ENCODE measurements around the gene KCNQ4. TPM values are rescaled to one million over a fixed set of nuclear protein-coding genes. Genes with fewer than 3 reads are reported as not detected.

Gene KCNQ4
- total and polyA plus RNA-seq, 2 of the 13 experiments (the other 11 are each of a cell fraction or from before 2014, with no cell fraction given), result 0.02 to 0.09 TPM

GRCh38 chr1:40796939-40797667 lies 13.5 kb downstream of the KCNQ4 start:
- Histone ChIP-seq H2AFZ (ENCODE audit: low read length) (no peak overlapping the region), H4K20me1 (ENCODE audit: insufficient read depth, low read length) (no peaks in the 10 kb centered on the region), H3K4me1 (ENCODE audit: insufficient read depth, low read length) (peaks cover 41% of the 10 kb centered on the region), H3K9me3 (ENCODE audit: low read length) (no peaks in the 10 kb centered on the region), H3K27ac (ENCODE audit: extremely low read length, insufficient read depth, low read length) (no peak overlapping the region), H3K27me3 (ENCODE audit: control insufficient read depth in 1 of 2, insufficient read depth in 2 of 2, low read length in 2 of 2) (peaks cover 0 to 44% of the 10 kb centered on the region in 2 experiments; a peak in 4 of 5 replicates), H3K4me2 (ENCODE audit: low read depth, low read length) (peak overlapping the region; percentile 29; the same call in 1 of the 2 replicates), H3K4me3 (replicated peaks in 1 of 3; ENCODE audit: insufficient read depth in 1 of 3, low read depth in 2 of 3, low read length in 3 of 3) (peak overlapping the region in 1 of 3 experiments; percentile 30; a peak in 1 of 6 replicates), H3K36me3 (replicated peaks in 1 of 2; ENCODE audit: control insufficient read depth in 1 of 2, insufficient read depth in 2 of 2, low read length in 2 of 2) (no peaks in the 10 kb centered on the region), H3K9ac (ENCODE audit: insufficient read depth, low read depth, low read length) (no peak overlapping the region), H3K79me2 (ENCODE audit: insufficient read depth, low read length) (no peaks in the 10 kb centered on the region)
- in situ Hi-C loops (cut with HindIII; ENCODE audit: extremely low pct_ligation_motif_present, low pct_unique_long_range_greater_than_20kb) (no loop called here), intact Hi-C loops (cut with micrococcal nuclease; ENCODE audit: unreplicated experiment) (loop anchor here (10.0 kb wide), 1 partner anchor 48 kb away; no protein-coding TSS in a partner anchor)
- DNase-seq (ENCODE audit: low spot score) (no peak), FAIRE-seq (no peak), ATAC-seq (no peak)
- 49% methylated on average over 9 of the region's 9 CpGs for WGBS (ENCODE audit: low lambda C conversion rate)
- no peak for TF ChIP-seq GABPA (IDR thresholded peaks at IDR 0.05; ENCODE audit: low read depth, low read length)
- TF ChIP-seq GABPA (CRISPR knock-in tag; IDR thresholded peaks at IDR 0.05; ENCODE audit: low read depth), result 0 out of 2 replicates have a peak, but pooled peaks have one; percentile 22
- TF ChIP-seq NR2F1 (CRISPR knock-in tag; IDR thresholded peaks at IDR 0.05), result no peak
- CTCF ChIA-PET (ENCODE audit: low intra/inter-chr PET ratio, low total read pairs), result no interaction called here
- POLR2A ChIA-PET, result no interaction called here
- BruUV-seq (replicated peaks), result no TSS peak

GRCh38 chr1:40797668-40798010 lies 14.1 kb downstream of the KCNQ4 start:
- WGBS (ENCODE audit: low lambda C conversion rate), result 10% methylated on average over 3 of the region's 3 CpGs
- no peaks in the 10 kb centered on the region for H3K36me3 ChIP-seq (replicated peaks in 1 of 2; ENCODE audit: control insufficient read depth in 1 of 2, insufficient read depth in 2 of 2, low read length in 2 of 2)
- no peaks in the 10 kb centered on the region for H3K9me3 ChIP-seq (ENCODE audit: low read length)
- in situ Hi-C loops (cut with HindIII; ENCODE audit: extremely low pct_ligation_motif_present, low pct_unique_long_range_greater_than_20kb), result no loop called here
- peaks cover 42% of the 10 kb centered on the region for H3K4me1 ChIP-seq (ENCODE audit: insufficient read depth, low read length)
- CTCF ChIA-PET (ENCODE audit: low intra/inter-chr PET ratio, low total read pairs), result no interaction called here
- DNase-seq (ENCODE audit: low spot score), result no peak
- ATAC-seq, result peak; percentile 36; the same call in 2 of the 3 replicates
- H3K4me2 ChIP-seq (ENCODE audit: low read depth, low read length), result peak overlapping the region; percentile 29; the same call in 1 of the 2 replicates
- no peak overlapping the region for H3K27ac ChIP-seq (ENCODE audit: extremely low read length, insufficient read depth, low read length)
- H3K9ac ChIP-seq (ENCODE audit: insufficient read depth, low read depth, low read length), result no peak overlapping the region
- no TSS peak for BruUV-seq (replicated peaks)
- H3K27me3 ChIP-seq (ENCODE audit: control insufficient read depth in 1 of 2, insufficient read depth in 2 of 2, low read length in 2 of 2), result peaks cover 0 to 39% of the 10 kb centered on the region in 2 experiments; a peak in 4 of 5 replicates
- H3K79me2 ChIP-seq (ENCODE audit: insufficient read depth, low read length), result no peaks in the 10 kb centered on the region
- H3K4me3 ChIP-seq (replicated peaks in 1 of 3; ENCODE audit: insufficient read depth in 1 of 3, low read depth in 2 of 3, low read length in 3 of 3), result peak overlapping the region in 1 of 3 experiments; percentile 30; a peak in 1 of 6 replicates
- no peak overlapping the region for H2AFZ ChIP-seq (ENCODE audit: low read length)
- FAIRE-seq, result no peak
- no peaks in the 10 kb centered on the region for H4K20me1 ChIP-seq (ENCODE audit: insufficient read depth, low read length)
- intact Hi-C loops (cut with micrococcal nuclease; ENCODE audit: unreplicated experiment), result loop anchor here (10.0 kb wide), 1 partner anchor 47 kb away; no protein-coding TSS in a partner anchor
- POLR2A ChIA-PET, result no interaction called here
- TF ChIP-seq HBP1 (CRISPR knock-in tag; IDR thresholded peaks at IDR 0.05; ENCODE audit: low read depth) (no peak), ZBTB38 (CRISPR knock-in tag; IDR thresholded peaks at IDR 0.05) (no peak), SP2 (CRISPR knock-in tag; IDR thresholded peaks at IDR 0.05) (no peak), ZNF607 (CRISPR knock-in tag; IDR thresholded peaks at IDR 0.05; ENCODE audit: borderline replicate concordance) (no peak), GABPB1 (CRISPR knock-in tag; IDR thresholded peaks at IDR 0.05) (no peak), ZNF280D (CRISPR knock-in tag; IDR thresholded peaks at IDR 0.05) (no peak)

All from HepG2 (cell line).